ENCODE measurements around the gene BPIFB2.

The BPIFB2 gene

DNA sequence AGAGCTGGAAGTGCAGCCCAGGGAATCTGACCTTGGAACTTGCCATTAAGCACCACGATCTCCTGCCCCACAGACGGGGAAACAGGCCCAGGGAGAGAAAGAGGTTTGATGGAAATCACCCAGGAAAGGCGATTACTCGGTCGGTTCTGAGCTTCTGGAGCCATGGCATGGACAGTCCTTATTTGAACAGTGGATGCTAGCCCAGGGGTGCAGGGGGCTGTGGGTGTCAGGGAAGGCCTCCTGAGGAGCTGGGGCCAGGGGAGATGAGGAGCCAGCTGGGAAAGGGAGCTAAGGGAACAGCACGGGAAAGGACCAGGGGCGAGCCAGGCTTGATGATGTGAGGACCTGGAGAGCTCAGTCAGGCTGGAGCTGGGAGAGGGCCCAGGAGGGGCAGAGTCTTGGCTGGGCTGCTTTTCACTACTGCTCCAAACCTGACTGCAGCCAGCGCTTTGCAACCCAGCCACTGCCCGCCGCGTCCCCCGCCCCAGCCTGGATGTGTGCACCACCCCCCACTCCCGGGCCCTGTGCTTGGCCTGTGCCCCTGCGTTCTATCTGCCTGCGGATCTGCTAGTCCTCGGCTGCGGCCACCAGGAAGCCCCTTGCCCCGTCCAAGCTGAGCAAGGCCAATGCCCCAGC lies 21.1 kb upstream of the BPIFB2 start:
- DNase-seq (ENCODE audit: low read depth), result no peak

- no peak for DNase-seq (ENCODE audit: low read depth)
These were observed 20.3 kb upstream of the BPIFB2 start for GRCh38 chr20:32987044-32987825.

DNA sequence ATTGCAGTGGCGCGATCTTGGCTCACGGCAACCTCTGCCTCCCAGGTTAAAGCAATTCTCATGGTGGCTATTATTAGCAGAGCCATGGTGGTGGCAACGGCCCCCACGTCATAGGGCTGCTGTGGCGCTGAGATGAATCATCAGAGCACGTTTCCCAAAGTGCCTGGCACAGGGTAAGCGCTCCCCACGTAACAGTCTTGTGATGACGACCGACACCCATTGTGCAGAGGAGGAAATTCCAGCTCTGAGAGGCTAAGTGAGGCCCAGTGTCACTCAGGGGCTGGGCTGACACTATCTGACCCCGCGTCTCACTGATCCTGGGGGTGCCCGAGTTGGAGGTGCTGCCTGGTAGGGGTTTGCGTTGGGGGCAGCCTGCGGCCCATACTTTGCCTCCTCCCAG lies 19.5 kb upstream of the BPIFB2 start:
- no peak for DNase-seq (ENCODE audit: low read depth)

DNA sequence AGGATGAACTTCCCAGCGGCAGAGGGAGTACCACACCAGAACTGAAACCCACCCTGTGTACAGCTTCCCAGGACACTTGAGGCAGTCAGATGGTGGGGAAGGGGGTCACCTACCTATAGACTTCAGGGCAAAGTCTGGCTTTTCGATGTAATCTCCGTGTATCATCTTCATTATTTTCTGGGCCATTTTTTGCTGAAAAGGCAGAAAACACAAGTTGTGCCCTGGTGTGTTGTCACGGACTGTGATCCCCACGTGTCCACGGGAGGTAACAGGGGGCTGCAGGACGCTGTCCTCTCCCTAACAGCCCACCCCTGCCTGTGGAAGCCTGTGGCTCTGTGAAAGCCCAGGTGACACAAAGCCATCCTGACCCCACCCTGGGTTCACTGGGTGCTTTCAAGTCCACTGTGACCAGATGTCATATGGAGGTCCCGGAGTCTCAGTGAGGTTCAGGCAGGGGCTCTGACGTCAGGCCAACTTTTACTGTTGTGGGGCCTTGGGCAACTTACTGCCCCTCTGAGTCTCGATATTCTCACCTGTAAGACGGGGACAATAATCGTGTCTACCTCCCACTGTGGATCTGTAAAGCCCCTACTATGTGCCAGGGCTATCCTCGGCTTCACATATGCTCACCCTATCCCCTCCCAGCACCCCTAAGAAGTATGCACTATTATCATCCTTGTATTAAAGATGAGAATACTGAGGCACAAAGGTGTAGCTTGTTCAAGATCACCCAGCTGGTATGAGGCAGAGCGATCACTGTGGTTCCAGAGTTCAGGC lies 17.8 kb upstream of the BPIFB2 start:
- DNase-seq (ENCODE audit: low read depth), result no peak

DNA sequence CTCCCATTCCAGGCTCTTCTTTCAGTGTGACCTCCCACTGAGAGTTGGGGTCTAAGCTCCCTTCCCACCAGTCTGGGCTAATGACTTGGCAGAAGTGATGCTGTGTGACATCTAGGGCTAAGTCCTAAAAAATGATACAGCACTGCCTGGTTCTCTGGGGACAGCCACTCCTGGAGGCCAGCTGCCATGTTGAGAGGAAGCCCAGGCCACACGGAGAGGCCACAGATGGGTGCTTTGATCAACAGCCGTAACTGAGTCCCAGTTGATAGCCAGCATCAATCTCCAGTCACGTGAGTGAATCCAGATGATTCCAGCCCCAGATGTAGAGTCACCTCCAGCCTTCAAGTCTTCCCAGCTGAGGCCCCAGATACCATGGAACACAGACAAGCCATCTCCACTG lies 17.1 kb upstream of the BPIFB2 start:
- no peak for DNase-seq (ENCODE audit: low read depth)

DNA sequence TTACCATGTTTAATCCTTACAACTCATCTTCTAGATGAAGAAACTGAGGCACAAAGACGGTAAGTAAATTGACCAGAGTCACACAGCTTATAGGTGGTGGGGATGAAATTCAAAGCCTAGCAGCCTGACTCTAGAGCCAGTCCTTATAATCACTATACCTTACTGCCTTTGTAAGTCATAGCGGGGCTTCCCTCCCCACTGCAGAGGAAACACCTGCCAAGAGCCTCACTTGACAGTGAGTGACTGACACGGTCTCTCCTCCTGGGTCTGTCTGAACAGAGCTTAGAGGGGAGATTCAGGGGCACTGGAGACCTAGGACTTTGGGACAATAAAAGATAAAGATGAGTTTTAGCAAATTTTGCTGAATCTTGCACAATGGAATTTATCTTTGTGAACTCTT lies 16.1 kb upstream of the BPIFB2 start:
- DNase-seq (ENCODE audit: low read depth), result no peak

GRCh38 chr20:32991792-32992641 lies 15.5 kb upstream of the BPIFB2 start:
- DNase-seq (ENCODE audit: low read depth), result no peak

DNA sequence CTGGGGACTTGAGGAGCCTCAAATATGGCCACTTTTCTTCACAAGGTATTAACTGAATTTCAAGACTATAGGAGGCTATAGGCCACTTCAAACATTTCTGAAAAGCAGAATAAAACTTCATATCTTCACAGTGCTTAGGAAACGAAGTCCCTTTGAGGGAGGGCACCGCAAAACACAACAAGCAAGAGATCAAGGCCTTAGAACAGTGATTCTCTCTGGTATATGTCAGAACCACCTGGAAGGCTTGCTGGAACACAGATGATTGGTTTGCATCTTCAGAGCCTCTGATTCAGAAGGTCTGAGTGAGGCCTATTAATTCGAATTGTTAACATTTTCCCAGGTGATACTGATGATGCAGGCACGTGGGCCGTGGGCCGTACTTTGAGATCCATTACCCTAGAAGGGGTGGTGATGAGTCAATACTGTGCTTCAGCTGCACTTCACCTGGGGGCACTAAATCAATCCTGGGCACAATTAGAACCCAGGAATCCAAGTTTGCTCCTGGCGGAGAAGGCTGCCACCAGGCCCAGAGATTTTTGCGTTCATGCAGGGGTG lies 13.9 kb upstream of the BPIFB2 start:
- no peak for DNase-seq (ENCODE audit: low read depth)

DNA sequence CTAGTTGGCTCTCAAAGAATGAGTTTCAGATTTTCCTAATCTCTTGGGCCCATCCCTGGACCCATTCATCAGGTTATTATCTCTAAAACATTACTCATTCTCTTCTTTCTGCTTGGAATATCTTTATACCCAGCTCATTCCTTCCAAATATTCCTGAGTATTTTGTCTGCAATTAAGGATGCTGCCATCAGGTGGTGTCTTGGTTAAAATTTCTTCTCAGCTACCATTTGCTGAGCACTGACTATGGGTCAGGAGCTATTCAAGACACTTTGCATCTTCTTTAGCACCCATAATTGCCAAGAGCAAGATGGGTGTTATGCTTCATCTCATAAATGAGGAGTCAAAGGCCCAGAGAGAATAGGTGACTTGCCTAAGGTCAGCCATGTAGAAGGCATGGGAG lies 11.7 kb upstream of the BPIFB2 start:
- DNase-seq (ENCODE audit: low read depth), result no peak

DNA sequence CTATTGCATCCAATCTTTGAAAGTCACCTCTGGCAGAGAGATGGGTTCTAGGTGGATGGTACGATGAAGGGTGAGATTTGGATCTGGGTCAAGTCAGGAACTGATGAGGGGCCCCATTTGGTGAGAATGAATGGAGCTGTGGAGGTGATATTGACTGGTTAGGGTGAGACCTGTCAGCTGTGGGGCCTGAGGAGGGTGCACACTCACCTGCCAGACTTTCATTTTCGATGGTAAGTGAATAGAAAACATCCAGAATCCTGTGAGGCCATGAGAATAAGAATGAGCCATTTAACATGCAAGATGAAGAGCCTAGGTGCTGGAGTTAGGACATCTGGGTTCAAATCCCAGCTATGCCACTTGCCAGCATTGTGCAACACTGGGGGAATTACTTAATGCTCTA lies 10.1 kb upstream of the BPIFB2 start:
- no peak for DNase-seq (ENCODE audit: low read depth)

DNA sequence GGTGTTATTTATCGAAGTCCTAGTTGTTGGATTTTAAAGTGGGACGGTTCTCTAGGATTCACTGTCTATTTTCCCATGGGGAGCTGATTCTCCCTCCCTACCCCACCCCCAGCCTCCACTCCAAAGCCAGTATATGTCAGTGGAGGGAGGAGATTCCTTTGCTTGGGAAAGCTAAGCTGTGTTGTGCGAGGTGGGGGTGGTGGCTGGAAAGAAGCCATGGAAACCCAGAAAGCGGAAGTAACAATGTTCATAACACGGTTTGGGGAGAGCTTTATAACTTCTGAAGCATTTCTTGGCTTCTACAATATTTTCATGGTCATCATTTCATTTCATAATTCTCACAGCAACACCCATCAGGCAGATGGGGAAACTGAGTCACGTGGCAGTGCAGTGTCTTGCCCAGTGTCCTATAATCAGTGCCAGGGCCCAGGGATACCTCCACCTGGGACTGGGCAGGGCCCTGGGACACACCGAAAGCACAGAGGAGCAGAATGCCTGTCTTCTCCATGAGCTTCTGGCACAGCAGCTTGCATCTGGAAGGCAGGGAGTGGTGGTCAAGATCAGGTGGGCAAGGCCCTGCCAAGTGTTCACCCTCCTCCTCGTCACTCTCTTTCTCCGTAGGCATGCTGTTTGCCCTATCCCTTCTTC lies 7.8 kb upstream of the BPIFB2 start:
- no peak for DNase-seq (ENCODE audit: low read depth)

DNA sequence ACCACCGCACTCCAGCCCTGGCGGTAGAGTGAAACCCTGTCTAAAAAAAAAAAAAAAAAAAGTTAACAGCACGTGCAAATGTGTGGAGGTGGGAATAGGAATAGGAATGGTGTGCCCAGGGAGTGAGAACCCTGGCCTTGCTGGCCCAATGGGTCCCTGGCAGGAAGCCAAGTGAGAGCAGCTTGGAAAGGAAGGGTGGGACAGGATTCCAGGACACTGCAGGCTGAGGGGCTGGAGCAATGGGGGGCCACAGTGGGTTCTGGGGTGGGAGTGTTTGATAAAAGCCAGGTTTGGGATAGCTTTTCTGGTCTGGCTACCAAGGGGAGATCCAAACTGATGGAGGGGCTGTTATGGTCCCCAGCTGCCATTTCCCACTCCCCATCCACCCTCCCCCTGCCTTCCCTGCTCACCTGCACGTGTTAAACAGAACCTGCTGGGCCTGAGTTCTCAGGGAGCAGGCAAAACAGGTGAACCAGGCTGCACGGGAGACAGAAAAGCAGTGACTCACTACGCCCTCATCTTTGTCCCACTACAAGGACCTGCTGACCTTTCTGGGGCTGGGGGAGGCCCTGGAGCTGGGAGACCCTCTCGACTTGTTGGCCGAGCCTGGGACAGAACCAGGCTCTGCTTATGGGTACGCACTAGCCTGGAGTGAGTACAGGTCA lies 6.6 kb upstream of the BPIFB2 start:
- no peak for DNase-seq (ENCODE audit: low read depth)

DNA sequence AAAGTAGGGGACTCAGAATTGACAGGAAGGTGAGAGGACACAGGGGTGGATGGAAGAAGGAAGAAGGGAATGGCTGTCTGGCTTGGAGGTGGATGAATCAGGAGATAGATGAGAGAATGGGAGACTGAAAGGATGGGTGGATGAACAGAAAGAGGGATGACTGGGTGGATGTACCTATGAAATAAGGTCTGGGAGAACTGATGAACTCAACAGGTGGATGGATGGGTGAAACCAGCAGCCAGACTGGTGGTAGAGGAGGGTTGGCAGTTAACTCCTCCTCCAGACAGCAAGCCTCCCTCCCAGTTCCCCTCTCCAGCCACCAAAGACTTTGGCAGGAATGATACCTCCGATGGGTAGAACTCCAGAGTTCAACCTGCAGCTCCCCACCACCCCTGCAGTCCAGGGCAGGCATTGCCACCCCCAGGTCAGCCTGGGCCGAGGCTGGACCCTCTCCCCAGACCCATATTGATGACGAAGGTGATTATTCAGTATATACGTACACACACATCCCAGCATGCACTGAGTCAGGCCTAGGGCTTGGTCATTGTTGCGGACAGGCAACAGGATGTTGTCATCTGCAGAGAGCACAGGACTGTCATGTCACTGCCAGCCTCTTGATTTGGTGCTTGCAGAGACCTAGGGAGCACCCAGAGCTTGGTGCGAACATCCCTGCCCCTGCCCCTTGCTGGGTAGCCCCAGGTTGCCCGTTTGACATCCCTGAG lies 5.3 kb upstream of the BPIFB2 start:
- no peak for DNase-seq (ENCODE audit: low read depth)

GRCh38 chr20:33004141-33004751 lies 3.3 kb upstream of the BPIFB2 start, which contains the start of gene SUN5:
Gene SUN5, minus strand, starts transcription at chr20:33004433. Its CDS starts 93 bp downstream, at chr20:33004340.
- no peak for DNase-seq (ENCODE audit: low read depth)

GRCh38 chr20:33005132-33005566 lies 2.4 kb upstream of the BPIFB2 start:
- no peak for DNase-seq (ENCODE audit: low read depth)

- no peak for DNase-seq (ENCODE audit: low read depth)
These were observed 1.4 kb upstream of the BPIFB2 start for GRCh38 chr20:33005908-33006775.

DNA sequence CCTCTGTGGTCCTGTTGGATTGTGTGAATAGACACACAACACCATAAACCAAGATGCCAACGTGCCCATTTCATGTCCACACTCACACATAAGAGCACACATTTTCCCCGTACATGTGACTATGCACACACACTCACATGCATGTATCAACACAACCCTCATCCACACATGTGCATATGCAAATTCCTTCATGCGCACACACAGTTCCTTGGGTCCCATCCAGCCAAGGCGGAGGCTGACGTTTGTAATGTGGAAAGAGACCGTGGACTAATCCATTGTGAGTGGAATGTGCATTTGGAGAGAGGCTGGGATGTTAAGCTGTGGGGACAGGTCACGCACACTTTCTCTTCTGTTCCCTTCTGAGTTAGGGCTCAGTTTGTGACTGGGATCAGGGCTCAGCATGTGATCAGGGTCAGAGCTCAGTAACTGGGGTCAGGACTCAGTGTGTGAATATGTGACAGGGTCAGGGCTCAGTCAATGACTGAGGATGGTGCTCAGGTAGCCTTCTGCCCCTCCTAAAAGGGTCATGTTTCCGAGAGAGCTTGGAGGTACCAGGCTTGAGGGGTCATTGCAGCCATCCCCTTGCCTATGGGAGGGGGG lies 628 bp upstream of the BPIFB2 start:
- DNase-seq (ENCODE audit: low read depth), result no peak
